ENCODE results near the gene WNT1.

DNA sequence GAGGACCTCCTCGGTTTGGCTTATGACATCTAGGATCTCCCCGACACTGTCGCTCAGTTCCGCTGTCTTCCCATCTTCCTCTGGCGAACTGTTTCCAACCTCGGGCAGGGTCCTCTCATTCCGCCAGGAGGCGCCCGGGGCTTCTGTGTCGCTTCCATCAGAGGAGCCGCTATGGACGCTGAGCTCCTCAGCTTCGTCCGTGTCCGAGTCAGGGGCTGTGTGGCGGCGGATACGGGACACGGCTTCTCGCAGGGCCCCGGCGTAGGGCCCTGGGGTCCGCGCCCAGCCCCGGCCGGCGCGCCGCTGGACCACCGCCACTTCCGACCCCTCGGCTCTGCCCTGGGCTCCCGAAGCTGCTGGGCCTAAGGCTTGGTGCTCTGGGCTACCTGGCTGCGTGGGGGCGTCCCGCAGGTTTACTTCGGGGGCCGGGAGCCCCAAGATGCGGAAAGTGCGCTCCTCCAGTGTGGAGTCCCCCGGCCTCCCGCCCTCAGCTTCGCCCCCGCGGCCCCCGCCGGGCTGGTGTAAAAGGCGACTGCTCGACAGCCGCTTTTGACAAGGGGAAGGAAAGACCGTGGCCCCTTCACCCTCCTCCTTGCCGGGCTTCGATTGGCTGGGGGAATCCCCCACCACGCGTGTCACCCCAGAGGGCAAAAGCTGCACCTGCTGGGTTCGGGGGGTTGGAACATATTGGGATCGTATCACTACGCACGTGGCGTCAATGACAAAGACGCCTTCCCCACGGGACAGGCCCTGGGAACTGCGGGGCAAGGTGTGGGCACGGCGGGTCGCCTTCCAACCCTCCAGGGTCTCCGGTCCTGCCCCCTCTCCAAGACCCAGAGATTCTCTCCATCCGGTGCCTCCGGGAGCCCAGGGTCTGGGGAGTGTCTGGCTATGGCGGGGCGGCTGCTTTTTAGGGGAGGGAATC, 18.9 kb downstream of the WNT1 start:
- TF ChIP-seq TAF1 (IDR thresholded peaks at IDR 0.05; ENCODE audit: borderline replicate concordance, insufficient read depth, low read length) (no peak), POLR2AphosphoS5 (IDR thresholded peaks at IDR 0.05; ENCODE audit: low read depth, low read length) (no peak), SIN3A (IDR thresholded peaks at IDR 0.05; ENCODE audit: borderline replicate concordance, insufficient read depth, low read length) (no peak), FOXP2 (optimal IDR thresholded peaks at IDR 0.05; ENCODE audit: borderline replicate concordance, extremely low read depth, extremely low read length, insufficient read depth) (no peak)
- TF ChIP-seq, protein P1, sequence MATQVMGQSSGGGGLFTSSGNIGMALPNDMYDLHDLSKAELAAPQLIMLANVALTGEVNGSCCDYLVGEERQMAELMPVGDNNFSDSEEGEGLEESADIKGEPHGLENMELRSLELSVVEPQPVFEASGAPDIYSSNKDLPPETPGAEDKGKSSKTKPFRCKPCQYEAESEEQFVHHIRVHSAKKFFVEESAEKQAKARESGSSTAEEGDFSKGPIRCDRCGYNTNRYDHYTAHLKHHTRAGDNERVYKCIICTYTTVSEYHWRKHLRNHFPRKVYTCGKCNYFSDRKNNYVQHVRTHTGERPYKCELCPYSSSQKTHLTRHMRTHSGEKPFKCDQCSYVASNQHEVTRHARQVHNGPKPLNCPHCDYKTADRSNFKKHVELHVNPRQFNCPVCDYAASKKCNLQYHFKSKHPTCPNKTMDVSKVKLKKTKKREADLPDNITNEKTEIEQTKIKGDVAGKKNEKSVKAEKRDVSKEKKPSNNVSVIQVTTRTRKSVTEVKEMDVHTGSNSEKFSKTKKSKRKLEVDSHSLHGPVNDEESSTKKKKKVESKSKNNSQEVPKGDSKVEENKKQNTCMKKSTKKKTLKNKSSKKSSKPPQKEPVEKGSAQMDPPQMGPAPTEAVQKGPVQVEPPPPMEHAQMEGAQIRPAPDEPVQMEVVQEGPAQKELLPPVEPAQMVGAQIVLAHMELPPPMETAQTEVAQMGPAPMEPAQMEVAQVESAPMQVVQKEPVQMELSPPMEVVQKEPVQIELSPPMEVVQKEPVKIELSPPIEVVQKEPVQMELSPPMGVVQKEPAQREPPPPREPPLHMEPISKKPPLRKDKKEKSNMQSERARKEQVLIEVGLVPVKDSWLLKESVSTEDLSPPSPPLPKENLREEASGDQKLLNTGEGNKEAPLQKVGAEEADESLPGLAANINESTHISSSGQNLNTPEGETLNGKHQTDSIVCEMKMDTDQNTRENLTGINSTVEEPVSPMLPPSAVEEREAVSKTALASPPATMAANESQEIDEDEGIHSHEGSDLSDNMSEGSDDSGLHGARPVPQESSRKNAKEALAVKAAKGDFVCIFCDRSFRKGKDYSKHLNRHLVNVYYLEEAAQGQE (IDR thresholded peaks at IDR 0.05; ENCODE audit: insufficient read depth in 1 of 2, low read depth in 2 of 2, low read length in 2 of 2): no peak
